K562 (cell line): ENCODE data around the gene KDM4C. TPM values are rescaled to one million over a fixed set of nuclear protein-coding genes. Genes with fewer than 3 reads are reported as not detected.

Experiments used
- MAZ ChIP-seq, 2 experiments: fragments of 450-650 bp in 1 of 2; sonication (generic) in 1 of 2; formaldehyde crosslinking; IDR thresholded peaks in 1 of 2; conservative IDR thresholded peaks in 1 of 2; 2 replicates each; pipeline versions ENCODE4 v1.4.0 to v1.5.0; 2020; ENCODE audit warnings: mild to moderate bottlenecking in 1 of 2, missing genetic modification reagents in 1 of 2
- SMAD1 ChIP-seq: fragments of 150-350 bp; IDR thresholded peaks from 2 replicates; pipeline ENCODE4 v1.6.1; 2014; ENCODE audit warnings: low read length, low read depth; ENCODE audit not compliant: partially characterized antibody
- ZNF140 ChIP-seq: fragments of 250-450 bp; sonication (Bioruptor Pico); IDR thresholded peaks from 2 replicates; pipeline ENCODE4 v1.8.0; 2021; ENCODE audit warnings: moderate library complexity, mild to moderate bottlenecking, inconsistent platforms
- polyA plus RNA-seq, 8 experiments: library from polyadenylated mRNA; depleted of rRNA in 4 of 8; stranded (reverse) in 5 of 8; unstranded in 3 of 8; fragments of >200 nt; fragmentation: Nextera tagmentation in 2 of 8; fragmentation: Illumina TruSeq in 1 of 8; extraction: Ambion mirVana in 2 of 8; extraction: Trizol in 1 of 8; gene quantifications; 2 replicates each; pipeline versions ENCODE4 v1.2.1 to v1.2.3, GENCODE V29; 2011 to 2014; ENCODE audit warnings: inconsistent platforms in 1 of 8, missing spikeins in 1 of 8
- total RNA-seq, 7 experiments: library from RNA; depleted of rRNA in 6 of 7; stranded (reverse); fragments of >200 nt in 6 of 7; fragmentation: Illumina TruSeq in 2 of 7; extraction: Trizol in 2 of 7; gene quantifications; 2 replicates each; pipeline versions ENCODE4 v1.2.1 to v1.2.3, GENCODE V29; 2011 to 2021; ENCODE audit warnings: low replicate concordance in 1 of 7
- TF ChIP-seq, protein P1 (sequence below): fragments of 450-650 bp; IDR thresholded peaks from 2 replicates; pipeline ENCODE4 v1.6.1; 2016; ENCODE audit warnings: borderline replicate concordance
- TF ChIP-seq, protein P2 (sequence below): fragments of 450-650 bp; IDR thresholded peaks from 2 replicates; pipeline ENCODE4 v1.6.1; 2017; ENCODE audit warnings: antibody characterized with exemption, mild to moderate bottlenecking

The KDM4C gene
- total and polyA plus RNA-seq, 9 of the 15 experiments (the other 6 are each of a cell fraction or from before 2014, with no cell fraction given), result 5.4 to 17.0 (median 12.6) TPM

DNA sequence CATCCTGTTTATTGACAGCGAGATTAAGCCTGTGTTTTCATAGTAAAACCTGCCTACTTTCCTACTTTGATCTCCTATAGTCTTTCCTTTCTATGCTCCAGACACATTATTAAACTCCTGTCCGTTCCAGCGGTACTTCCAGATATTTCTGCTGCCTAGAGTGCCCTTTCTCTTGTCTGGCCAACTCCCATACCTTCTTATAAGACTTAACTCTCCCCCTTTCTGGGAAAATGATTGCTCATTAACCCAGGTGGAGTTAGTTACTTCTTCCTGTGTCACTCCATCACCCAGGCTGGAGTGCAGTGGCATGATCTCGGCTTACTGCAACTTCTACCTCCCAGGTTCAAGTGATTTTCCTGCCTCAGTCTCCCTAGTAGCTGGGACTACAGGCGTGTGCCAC lies 33.1 kb downstream of the KDM4C start (continued):
- TF ChIP-seq SMAD1 (no peak), ZNF140 (CRISPR knock-in tag) (no peak), MAZ (CRISPR knock-in tag; conservative IDR thresholded peaks at IDR 0.05 in 1 of 2, IDR thresholded peaks at IDR 0.05 in 1 of 2) (no peak)
- TF ChIP-seq, protein P1, sequence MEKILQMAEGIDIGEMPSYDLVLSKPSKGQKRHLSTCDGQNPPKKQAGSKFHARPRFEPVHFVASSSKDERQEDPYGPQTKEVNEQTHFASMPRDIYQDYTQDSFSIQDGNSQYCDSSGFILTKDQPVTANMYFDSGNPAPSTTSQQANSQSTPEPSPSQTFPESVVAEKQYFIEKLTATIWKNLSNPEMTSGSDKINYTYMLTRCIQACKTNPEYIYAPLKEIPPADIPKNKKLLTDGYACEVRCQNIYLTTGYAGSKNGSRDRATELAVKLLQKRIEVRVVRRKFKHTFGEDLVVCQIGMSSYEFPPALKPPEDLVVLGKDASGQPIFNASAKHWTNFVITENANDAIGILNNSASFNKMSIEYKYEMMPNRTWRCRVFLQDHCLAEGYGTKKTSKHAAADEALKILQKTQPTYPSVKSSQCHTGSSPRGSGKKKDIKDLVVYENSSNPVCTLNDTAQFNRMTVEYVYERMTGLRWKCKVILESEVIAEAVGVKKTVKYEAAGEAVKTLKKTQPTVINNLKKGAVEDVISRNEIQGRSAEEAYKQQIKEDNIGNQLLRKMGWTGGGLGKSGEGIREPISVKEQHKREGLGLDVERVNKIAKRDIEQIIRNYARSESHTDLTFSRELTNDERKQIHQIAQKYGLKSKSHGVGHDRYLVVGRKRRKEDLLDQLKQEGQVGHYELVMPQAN, result no peak
- TF ChIP-seq, protein P2, sequence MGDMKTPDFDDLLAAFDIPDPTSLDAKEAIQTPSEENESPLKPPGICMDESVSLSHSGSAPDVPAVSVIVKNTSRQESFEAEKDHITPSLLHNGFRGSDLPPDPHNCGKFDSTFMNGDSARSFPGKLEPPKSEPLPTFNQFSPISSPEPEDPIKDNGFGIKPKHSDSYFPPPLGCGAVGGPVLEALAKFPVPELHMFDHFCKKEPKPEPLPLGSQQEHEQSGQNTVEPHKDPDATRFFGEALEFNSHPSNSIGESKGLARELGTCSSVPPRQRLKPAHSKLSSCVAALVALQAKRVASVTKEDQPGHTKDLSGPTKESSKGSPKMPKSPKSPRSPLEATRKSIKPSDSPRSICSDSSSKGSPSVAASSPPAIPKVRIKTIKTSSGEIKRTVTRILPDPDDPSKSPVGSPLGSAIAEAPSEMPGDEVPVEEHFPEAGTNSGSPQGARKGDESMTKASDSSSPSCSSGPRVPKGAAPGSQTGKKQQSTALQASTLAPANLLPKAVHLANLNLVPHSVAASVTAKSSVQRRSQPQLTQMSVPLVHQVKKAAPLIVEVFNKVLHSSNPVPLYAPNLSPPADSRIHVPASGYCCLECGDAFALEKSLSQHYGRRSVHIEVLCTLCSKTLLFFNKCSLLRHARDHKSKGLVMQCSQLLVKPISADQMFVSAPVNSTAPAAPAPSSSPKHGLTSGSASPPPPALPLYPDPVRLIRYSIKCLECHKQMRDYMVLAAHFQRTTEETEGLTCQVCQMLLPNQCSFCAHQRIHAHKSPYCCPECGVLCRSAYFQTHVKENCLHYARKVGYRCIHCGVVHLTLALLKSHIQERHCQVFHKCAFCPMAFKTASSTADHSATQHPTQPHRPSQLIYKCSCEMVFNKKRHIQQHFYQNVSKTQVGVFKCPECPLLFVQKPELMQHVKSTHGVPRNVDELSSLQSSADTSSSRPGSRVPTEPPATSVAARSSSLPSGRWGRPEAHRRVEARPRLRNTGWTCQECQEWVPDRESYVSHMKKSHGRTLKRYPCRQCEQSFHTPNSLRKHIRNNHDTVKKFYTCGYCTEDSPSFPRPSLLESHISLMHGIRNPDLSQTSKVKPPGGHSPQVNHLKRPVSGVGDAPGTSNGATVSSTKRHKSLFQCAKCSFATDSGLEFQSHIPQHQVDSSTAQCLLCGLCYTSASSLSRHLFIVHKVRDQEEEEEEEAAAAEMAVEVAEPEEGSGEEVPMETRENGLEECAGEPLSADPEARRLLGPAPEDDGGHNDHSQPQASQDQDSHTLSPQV, result no peak
